OCI-LY7 (cell line): ENCODE measurements around the gene COMMD8. TPM values are rescaled to one million over a fixed set of nuclear protein-coding genes. Genes with fewer than 3 reads are reported as not detected.

Source experiments
- BruUV-seq: library from RNA; stranded (reverse); fragments of 400-500 nt; replicated peaks from 2 replicates; lab custom pipeline; 2021; lab: Mats Ljungman, UMichigan
- CTCF ChIA-PET: fragments of 300-600 bp; sonication (Branson Sonifier 250); formaldehyde crosslinking; loops from one replicate; lab custom pipeline; 2022; ENCODE audit warnings: antibody characterized with exemption; ENCODE audit not compliant: unreplicated experiment; lab: Charles Lee
- POLR2A ChIA-PET: fragments of 300-600 bp; sonication (Branson Sonifier 250); formaldehyde crosslinking; loops from one replicate; lab custom pipeline; 2022; ENCODE audit warnings: antibody characterized with exemption; lab: Charles Lee
- DNase-seq: peaks from one replicate; pipeline ENCODE4 v3.0.0-alpha.2; 2015; ENCODE audit warnings: low spot score
- H2AFZ ChIP-seq: fragments of 200-600 bp; sonication (generic), shearing (Covaris generic); 2 replicates; pipeline ENCODE4 v1.6.1; 2014; ENCODE audit warnings: mild to moderate bottlenecking, antibody characterized with exemption, low read length, moderate library complexity
- H3K27ac ChIP-seq: fragments of 200-600 bp; sonication (generic); 2 replicates; pipeline ENCODE4 v1.5.1; 2014; ENCODE audit warnings: mixed run types, low read depth, mild to moderate bottlenecking, moderate library complexity, low read length, inconsistent platforms; ENCODE audit not compliant: poor library complexity, severe bottlenecking
- H3K36me3 ChIP-seq: fragments of 200-600 bp; sonication (generic); 2 replicates; pipeline ENCODE4 v1.6.1; 2014; ENCODE audit warnings: mild to moderate bottlenecking, antibody characterized with exemption, low read length, moderate library complexity, mixed read lengths; ENCODE audit not compliant: insufficient read depth
- H3K4me1 ChIP-seq: fragments of 200-600 bp; sonication (generic); 2 replicates; pipeline ENCODE4 v1.5.1; 2014; ENCODE audit warnings: mild to moderate bottlenecking, low read length; ENCODE audit not compliant: insufficient read depth, poor library complexity, severe bottlenecking
- H3K4me2 ChIP-seq: fragments of 200-600 bp; sonication (generic); 2 replicates; pipeline ENCODE4 v1.6.1; 2014; ENCODE audit warnings: mild to moderate bottlenecking, low read length
- H3K4me3 ChIP-seq: fragments of 200-600 bp; sonication (generic); 2 replicates; pipeline ENCODE4 v1.5.1; 2014; ENCODE audit warnings: mild to moderate bottlenecking, low read depth, low read length; ENCODE audit not compliant: poor library complexity, severe bottlenecking
- H3K79me2 ChIP-seq: fragments of 200-600 bp; sonication (generic); 2 replicates; pipeline ENCODE4 v1.6.1; 2016; ENCODE audit warnings: low read depth, mild to moderate bottlenecking, low read length, moderate library complexity, mixed read lengths; ENCODE audit not compliant: insufficient read depth
- H3K9me2 ChIP-seq: fragments of 200-600 bp; sonication (generic); 2 replicates; pipeline ENCODE4 v1.6.1; 2016; ENCODE audit warnings: mild to moderate bottlenecking, low read length, mixed read lengths; ENCODE audit not compliant: insufficient read depth
- H3K9me3 ChIP-seq: fragments of 200-600 bp; sonication (generic); 2 replicates; pipeline ENCODE4 v1.6.1; 2014; ENCODE audit warnings: mild to moderate bottlenecking, mixed run types, low read length, mixed read lengths
- H4K20me1 ChIP-seq: fragments of 200-600 bp; sonication (generic); 2 replicates; pipeline ENCODE4 v1.6.1; 2014; ENCODE audit warnings: mild to moderate bottlenecking, antibody characterized with exemption, low read length, moderate library complexity, mixed read lengths; ENCODE audit not compliant: insufficient read depth
- EZH2phosphoT487 ChIP-seq: fragments of 200-600 bp; sonication (generic); IDR thresholded peaks from 2 replicates; pipeline ENCODE4 v1.6.1; 2018; ENCODE audit warnings: low read depth, borderline replicate concordance, mild to moderate bottlenecking, mixed run types, antibody characterized with exemption, low read length, moderate library complexity, mixed read lengths
- intact Hi-C: fragments of 100-400 bp; cut with micrococcal nuclease; formaldehyde crosslinking; loops from one replicate; pipeline ENCODE4 v1.10.0; 2022; ENCODE audit not compliant: unreplicated experiment
- total RNA-seq, 2 experiments: library from RNA; depleted of rRNA in 1 of 2; stranded (reverse); fragments of >200 nt in 1 of 2; shearing (Covaris generic) in 1 of 2; gene quantifications; 2 replicates each; pipeline ENCODE4 v1.2.3, GENCODE V29; 2014 to 2022
- TF ChIP-seq, protein P1 (sequence below): fragments of 200-600 bp; sonication (generic); conservative IDR thresholded peaks from 2 replicates; pipeline ENCODE4 v1.5.1; 2014; ENCODE audit warnings: mild to moderate bottlenecking, antibody characterized with exemption, low read length, moderate library complexity, mixed read lengths

COMMD8 gene
- total RNA-seq, 2 experiments from 2014 or later: 25.8 to 38.7 TPM

DNA sequence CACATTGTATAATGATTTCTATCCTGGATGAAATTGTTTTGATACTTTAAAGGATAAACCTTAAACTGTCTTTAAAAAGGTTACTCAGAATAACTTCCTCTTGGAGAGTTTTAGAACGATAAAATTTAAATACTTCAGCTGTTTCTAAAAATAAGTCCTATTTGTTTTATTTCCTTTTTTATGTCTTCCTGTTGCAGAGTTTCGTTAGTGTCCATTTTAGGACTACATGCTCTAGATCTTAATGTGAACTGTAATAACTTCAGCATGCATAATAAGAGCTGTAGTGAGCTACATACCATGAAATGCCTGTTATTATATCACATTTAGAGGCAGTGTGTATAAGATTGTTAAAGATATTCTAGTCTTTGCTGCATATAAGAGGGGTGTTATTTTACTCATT lies 36.2 kb upstream of the COMMD8 start:
- Histone ChIP-seq H3K27ac (peak overlapping the region; percentile 35), H4K20me1 (no peaks in the 10 kb centered on the region), H3K36me3 (no peaks in the 10 kb centered on the region), H3K4me2 (peak overlapping the region; percentile 48), H3K4me3 (peak overlapping the region; percentile 7), H3K9me2 (no peaks in the 10 kb centered on the region), H2AFZ (no peak overlapping the region; the same call in 1 of the 2 replicates), H3K9me3 (no peaks in the 10 kb centered on the region), H3K79me2 (no peaks in the 10 kb centered on the region), H3K4me1 (peaks cover 22% of the 10 kb centered on the region)
- no peak for TF ChIP-seq EZH2phosphoT487
- TF ChIP-seq, protein P1, sequence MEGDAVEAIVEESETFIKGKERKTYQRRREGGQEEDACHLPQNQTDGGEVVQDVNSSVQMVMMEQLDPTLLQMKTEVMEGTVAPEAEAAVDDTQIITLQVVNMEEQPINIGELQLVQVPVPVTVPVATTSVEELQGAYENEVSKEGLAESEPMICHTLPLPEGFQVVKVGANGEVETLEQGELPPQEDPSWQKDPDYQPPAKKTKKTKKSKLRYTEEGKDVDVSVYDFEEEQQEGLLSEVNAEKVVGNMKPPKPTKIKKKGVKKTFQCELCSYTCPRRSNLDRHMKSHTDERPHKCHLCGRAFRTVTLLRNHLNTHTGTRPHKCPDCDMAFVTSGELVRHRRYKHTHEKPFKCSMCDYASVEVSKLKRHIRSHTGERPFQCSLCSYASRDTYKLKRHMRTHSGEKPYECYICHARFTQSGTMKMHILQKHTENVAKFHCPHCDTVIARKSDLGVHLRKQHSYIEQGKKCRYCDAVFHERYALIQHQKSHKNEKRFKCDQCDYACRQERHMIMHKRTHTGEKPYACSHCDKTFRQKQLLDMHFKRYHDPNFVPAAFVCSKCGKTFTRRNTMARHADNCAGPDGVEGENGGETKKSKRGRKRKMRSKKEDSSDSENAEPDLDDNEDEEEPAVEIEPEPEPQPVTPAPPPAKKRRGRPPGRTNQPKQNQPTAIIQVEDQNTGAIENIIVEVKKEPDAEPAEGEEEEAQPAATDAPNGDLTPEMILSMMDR: no peak
- POLR2A ChIA-PET: interaction anchor here (0.7 to 6.6 kb wide), 4 partner anchors 9 to 37 kb away, joined by 3 to 66 read pairs (median 6); partner anchors contain the start of genes ATP10D and COMMD8
- BruUV-seq: no TSS peak
- intact Hi-C loops: loop anchor here (5.0 kb wide), 1 partner anchor 63 kb away; no protein-coding TSS in a partner anchor
- CTCF ChIA-PET: no interaction called here
- DNase-seq: peak; percentile 58

DNA sequence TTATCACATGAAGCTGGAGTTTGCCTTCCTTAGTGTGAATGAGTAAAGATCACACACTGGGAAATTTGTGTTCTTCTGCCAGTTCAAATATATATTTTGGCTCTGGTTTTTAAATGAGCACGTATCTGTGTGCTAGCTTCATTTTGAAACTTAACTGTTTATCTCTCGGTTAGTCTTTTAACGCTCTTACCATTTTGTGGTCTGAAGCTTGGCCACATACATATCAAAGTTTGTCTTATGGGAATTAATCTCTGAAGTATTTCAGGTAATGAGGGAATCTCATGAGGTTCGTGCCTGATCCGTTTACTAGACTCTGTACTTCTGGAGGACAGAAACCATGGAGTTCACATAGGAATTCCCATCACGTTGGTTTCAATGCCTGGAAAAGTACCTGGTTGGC lies 35.4 kb upstream of the COMMD8 start:
- Histone ChIP-seq H3K79me2 (no peaks in the 10 kb centered on the region), H3K36me3 (no peaks in the 10 kb centered on the region), H3K9me2 (no peaks in the 10 kb centered on the region), H3K4me3 (no peak overlapping the region), H2AFZ (no peak overlapping the region), H3K4me2 (peak overlapping the region; percentile 48), H4K20me1 (no peaks in the 10 kb centered on the region), H3K27ac (no peak overlapping the region), H3K4me1 (peaks cover 22% of the 10 kb centered on the region), H3K9me3 (no peaks in the 10 kb centered on the region)
- BruUV-seq: no TSS peak
- ChIA-PET CTCF (no interaction called here), POLR2A (interaction anchor here (1.1 to 6.6 kb wide), 5 partner anchors 9 to 36 kb away, joined by 3 to 66 read pairs (median 6); partner anchors contain the start of genes ATP10D and COMMD8)
- TF ChIP-seq, protein P1: no peak
- TF ChIP-seq EZH2phosphoT487: no peak
- intact Hi-C loops: no loop called here
- DNase-seq: no peak

DNA sequence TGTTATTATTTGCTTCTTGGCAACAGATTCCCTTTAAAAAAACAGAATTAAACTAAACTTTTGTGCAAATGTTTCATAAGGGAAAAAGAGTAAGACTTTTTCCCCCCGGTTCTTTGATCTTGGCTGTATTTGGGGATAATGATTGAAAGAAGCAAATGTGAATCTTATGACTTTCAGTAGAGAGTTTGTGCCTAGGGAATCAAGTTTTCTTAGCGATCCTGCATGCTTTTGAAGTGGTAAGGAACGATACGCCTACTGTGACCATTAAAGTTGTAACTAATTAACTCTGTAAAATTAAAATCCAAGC lies 30.6 kb upstream of the COMMD8 start:
- no peak overlapping the region for H3K27ac ChIP-seq
- POLR2A ChIA-PET: interaction anchor here (0.5 to 4.3 kb wide), 5 partner anchors 10 to 387 kb away, joined by 3 to 40 read pairs (median 4); partner anchors contain the start of gene ATP10D

More for the DNA sequence above, 30.6 kb upstream of the COMMD8 start:
- CTCF ChIA-PET: no interaction called here
- H3K36me3 ChIP-seq: no peaks in the 10 kb centered on the region
- intact Hi-C loops: no loop called here
- no peak for DNase-seq
- H3K4me2 ChIP-seq: no peak overlapping the region
- H3K79me2 ChIP-seq: no peaks in the 10 kb centered on the region
- no peaks in the 10 kb centered on the region for H3K9me2 ChIP-seq
- no peaks in the 10 kb centered on the region for H4K20me1 ChIP-seq
- no peak overlapping the region for H2AFZ ChIP-seq
- H3K9me3 ChIP-seq: peaks cover 2% of the 10 kb centered on the region; the same call in 1 of the 2 replicates
- H3K4me3 ChIP-seq: no peak overlapping the region
- peaks cover 12% of the 10 kb centered on the region for H3K4me1 ChIP-seq
- BruUV-seq: no TSS peak
- no peak for TF ChIP-seq EZH2phosphoT487
- TF ChIP-seq, protein P1: no peak
